Measurements from ENCODE around the gene NDUFAF4. TPM values are rescaled to one million over a fixed set of nuclear protein-coding genes. Genes with fewer than 3 reads are reported as not detected.

Gene NDUFAF4
- total RNA-seq, 6 donors from 2014 or later = 12.3 to 24.5 (median 17.4) TPM

- H3K4me1 ChIP-seq = no peaks in the 10 kb centered on the region
- H3K4me3 ChIP-seq = no peak overlapping the region
- no peak for DNase-seq
- no peak overlapping the region for H3K27ac ChIP-seq
- H3K9me3 ChIP-seq = no peaks in the 10 kb centered on the region
- no peak for TF ChIP-seq POLR2A (IDR thresholded peaks at IDR 0.05)
- no peak for TF ChIP-seq POLR2AphosphoS5 (IDR thresholded peaks at IDR 0.05)
- no peak for TF ChIP-seq EP300 (IDR thresholded peaks at IDR 0.05)
- TF ChIP-seq CTCF (IDR thresholded peaks at IDR 0.05) = no peak
- H3K27me3 ChIP-seq = no peaks in the 10 kb centered on the region
- no peaks in the 10 kb centered on the region for H3K36me3 ChIP-seq
- no peak for ATAC-seq (ENCODE audit: low FRiP score in 2 of 2)
- whole genome bisulfite sequencing, 2 donors = 91 to 92% methylated on average over 9 of the region's 9 CpGs
These were observed 20.7 kb downstream of the NDUFAF4 start for GRCh38 chr6:96876886-96877545.

- ATAC-seq (ENCODE audit: low FRiP score in 2 of 2) (no peak), DNase-seq (no peak)
- H3K4me3 ChIP-seq = no peak overlapping the region
- no peaks in the 10 kb centered on the region for H3K27me3 ChIP-seq
- H3K4me1 ChIP-seq = no peaks in the 10 kb centered on the region
- no peak overlapping the region for H3K27ac ChIP-seq
- H3K36me3 ChIP-seq = no peaks in the 10 kb centered on the region
- WGBS, 2 donors = 84 to 86% methylated on average over 1 of the region's 1 CpG
- H3K9me3 ChIP-seq = no peaks in the 10 kb centered on the region
- TF ChIP-seq POLR2A (IDR thresholded peaks at IDR 0.05) = no peak
- TF ChIP-seq POLR2AphosphoS5 (IDR thresholded peaks at IDR 0.05) = no peak
These were observed 24.7 kb downstream of the NDUFAF4 start for GRCh38 chr6:96872976-96873375.

- Histone ChIP-seq H3K27ac (no peak overlapping the region), H3K9me3 (no peaks in the 10 kb centered on the region), H3K36me3 (no peaks in the 10 kb centered on the region), H3K27me3 (no peaks in the 10 kb centered on the region), H3K4me1 (no peaks in the 10 kb centered on the region), H3K4me3 (no peak overlapping the region)
- ATAC-seq (ENCODE audit: low FRiP score in 2 of 2) (no peak), DNase-seq (no peak)
- WGBS, 2 donors = 84 to 90% methylated on average over 3 of the region's 3 CpGs
- no peak for TF ChIP-seq POLR2AphosphoS5 (IDR thresholded peaks at IDR 0.05)
- no peak for TF ChIP-seq CTCF (IDR thresholded peaks at IDR 0.05)
- no peak for TF ChIP-seq EP300 (IDR thresholded peaks at IDR 0.05)
- no peak for TF ChIP-seq POLR2A (IDR thresholded peaks at IDR 0.05)
These were observed 32.7 kb downstream of the NDUFAF4 start for GRCh38 chr6:96865055-96865405.

GRCh38 chr6:96864216-96865054 is 33.3 kb downstream of the NDUFAF4 start:
- Histone ChIP-seq H3K27me3 (no peaks in the 10 kb centered on the region), H3K36me3 (no peaks in the 10 kb centered on the region), H3K27ac (no peak overlapping the region), H3K4me3 (no peak overlapping the region), H3K4me1 (no peaks in the 10 kb centered on the region), H3K9me3 (no peaks in the 10 kb centered on the region)
- 54 to 58% methylated on average over 3 of the region's 3 CpGs for WGBS, 2 donors
- TF ChIP-seq EP300 (IDR thresholded peaks at IDR 0.05) = no peak
- no peak for TF ChIP-seq CTCF (IDR thresholded peaks at IDR 0.05)
- DNase-seq (no peak), ATAC-seq (ENCODE audit: low FRiP score in 2 of 2) (no peak)

- H3K4me1 ChIP-seq = no peaks in the 10 kb centered on the region
- ATAC-seq (ENCODE audit: low FRiP score in 2 of 2) (no peak), DNase-seq (no peak)
- H3K4me3 ChIP-seq = no peak overlapping the region
- H3K9me3 ChIP-seq = no peaks in the 10 kb centered on the region
- no peak overlapping the region for H3K27ac ChIP-seq
- TF ChIP-seq CTCF (IDR thresholded peaks at IDR 0.05) (no peak), POLR2A (IDR thresholded peaks at IDR 0.05) (no peak), POLR2AphosphoS5 (IDR thresholded peaks at IDR 0.05) (no peak), EP300 (IDR thresholded peaks at IDR 0.05) (no peak)
- no peaks in the 10 kb centered on the region for H3K27me3 ChIP-seq
- 60 to 67% methylated on average over 1 of the region's 1 CpG for WGBS, 2 donors
- no peaks in the 10 kb centered on the region for H3K36me3 ChIP-seq
These were observed 35.1 kb downstream of the NDUFAF4 start for GRCh38 chr6:96862560-96862959.
